AG04449 (cell line): ENCODE measurements around the gene CREB5.

ENCODE experiments used
- CTCF ChIA-PET: fragments of 350-600 bp; formaldehyde crosslinking; extraction: SDS; loops from one replicate; lab custom pipeline; 2021; ENCODE audit warnings: antibody characterized with exemption; lab: Yijun Ruan, JAX
- POLR2A ChIA-PET: fragments of 400-600, 350-600 bp; formaldehyde crosslinking; extraction: SDS; loops from one replicate; lab custom pipeline; 2020; ENCODE audit warnings: antibody characterized with exemption, inconsistent platforms; lab: Yijun Ruan, JAX
- DNase-seq: peaks from one replicate; pipeline ENCODE4 v3.0.0-alpha.2; 2010; ENCODE audit warnings: low read depth, low spot score
- H3K4me3 ChIP-seq: 2 replicates; pipeline ENCODE4 v1.5.1; 2011; ENCODE audit warnings: low read depth, mild to moderate bottlenecking, control low read depth, low read length
- TF ChIP-seq, protein P1 (sequence below): IDR thresholded peaks from one replicate; pipeline ENCODE4 v1.5.1; 2011; ENCODE audit warnings: mild to moderate bottlenecking, moderate library complexity, low read length, control low read depth, inconsistent platforms; ENCODE audit not compliant: insufficient read depth; ENCODE audit errors: missing control alignments

CREB5 gene

GRCh38 chr7:28598586-28598985 lies 186.3 kb downstream of the CREB5 start:
- CTCF ChIA-PET, result interaction anchor here (0.8 kb wide), 1 partner anchor 12 kb away, joined by 3 read pairs; no protein-coding TSS in a partner anchor
- POLR2A ChIA-PET, result no interaction called here
- DNase-seq, result no peak
- TF ChIP-seq, protein P1, sequence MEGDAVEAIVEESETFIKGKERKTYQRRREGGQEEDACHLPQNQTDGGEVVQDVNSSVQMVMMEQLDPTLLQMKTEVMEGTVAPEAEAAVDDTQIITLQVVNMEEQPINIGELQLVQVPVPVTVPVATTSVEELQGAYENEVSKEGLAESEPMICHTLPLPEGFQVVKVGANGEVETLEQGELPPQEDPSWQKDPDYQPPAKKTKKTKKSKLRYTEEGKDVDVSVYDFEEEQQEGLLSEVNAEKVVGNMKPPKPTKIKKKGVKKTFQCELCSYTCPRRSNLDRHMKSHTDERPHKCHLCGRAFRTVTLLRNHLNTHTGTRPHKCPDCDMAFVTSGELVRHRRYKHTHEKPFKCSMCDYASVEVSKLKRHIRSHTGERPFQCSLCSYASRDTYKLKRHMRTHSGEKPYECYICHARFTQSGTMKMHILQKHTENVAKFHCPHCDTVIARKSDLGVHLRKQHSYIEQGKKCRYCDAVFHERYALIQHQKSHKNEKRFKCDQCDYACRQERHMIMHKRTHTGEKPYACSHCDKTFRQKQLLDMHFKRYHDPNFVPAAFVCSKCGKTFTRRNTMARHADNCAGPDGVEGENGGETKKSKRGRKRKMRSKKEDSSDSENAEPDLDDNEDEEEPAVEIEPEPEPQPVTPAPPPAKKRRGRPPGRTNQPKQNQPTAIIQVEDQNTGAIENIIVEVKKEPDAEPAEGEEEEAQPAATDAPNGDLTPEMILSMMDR, result no peak
- no peak overlapping the region for H3K4me3 ChIP-seq

DNA sequence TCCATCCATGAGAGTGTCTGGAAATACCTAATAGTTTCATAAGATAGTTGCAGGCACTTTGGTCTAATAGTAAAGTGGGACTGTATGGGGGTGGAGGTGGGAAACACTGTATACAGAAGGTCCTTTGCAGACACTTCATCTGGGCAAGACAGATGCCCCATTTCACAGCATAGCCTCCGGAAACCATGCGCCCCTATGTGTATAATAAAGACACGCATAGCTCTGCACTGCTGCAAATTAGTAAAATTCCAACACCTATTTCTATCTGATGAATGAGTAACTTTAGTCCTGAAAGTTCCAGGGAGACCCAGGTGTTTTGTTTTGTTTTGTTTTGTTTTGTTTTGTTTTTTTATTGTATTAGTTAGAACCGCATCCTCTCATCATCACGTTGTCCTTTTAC lies 187.1 kb downstream of the CREB5 start:
- ChIA-PET POLR2A (no interaction called here), CTCF (no interaction called here)
- DNase-seq, result no peak
- H3K4me3 ChIP-seq, result no peak overlapping the region
- TF ChIP-seq, protein P1, result no peak

DNA sequence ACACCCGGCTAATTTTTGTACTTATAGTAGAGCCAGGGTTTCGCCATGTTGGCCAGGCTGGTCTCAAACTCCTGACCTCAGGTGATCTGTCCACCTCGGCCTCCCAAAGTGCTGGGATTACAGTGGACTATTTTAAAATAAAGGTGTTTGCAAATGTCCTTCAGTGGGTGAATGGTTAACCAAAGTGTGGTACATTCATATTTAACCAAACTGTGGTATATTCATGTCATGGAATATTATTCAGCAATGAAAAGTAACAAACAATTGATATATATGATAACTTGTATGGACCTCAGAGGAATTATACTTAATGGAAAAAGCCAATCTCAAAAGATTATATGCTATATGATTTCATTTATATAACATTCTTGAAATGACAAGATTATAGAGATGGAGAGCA lies 190.0 kb downstream of the CREB5 start:
- H3K4me3 ChIP-seq, result no peak overlapping the region
- CTCF ChIA-PET, result no interaction called here
- TF ChIP-seq, protein P1, result no peak
- POLR2A ChIA-PET, result no interaction called here
- no peak for DNase-seq

DNA sequence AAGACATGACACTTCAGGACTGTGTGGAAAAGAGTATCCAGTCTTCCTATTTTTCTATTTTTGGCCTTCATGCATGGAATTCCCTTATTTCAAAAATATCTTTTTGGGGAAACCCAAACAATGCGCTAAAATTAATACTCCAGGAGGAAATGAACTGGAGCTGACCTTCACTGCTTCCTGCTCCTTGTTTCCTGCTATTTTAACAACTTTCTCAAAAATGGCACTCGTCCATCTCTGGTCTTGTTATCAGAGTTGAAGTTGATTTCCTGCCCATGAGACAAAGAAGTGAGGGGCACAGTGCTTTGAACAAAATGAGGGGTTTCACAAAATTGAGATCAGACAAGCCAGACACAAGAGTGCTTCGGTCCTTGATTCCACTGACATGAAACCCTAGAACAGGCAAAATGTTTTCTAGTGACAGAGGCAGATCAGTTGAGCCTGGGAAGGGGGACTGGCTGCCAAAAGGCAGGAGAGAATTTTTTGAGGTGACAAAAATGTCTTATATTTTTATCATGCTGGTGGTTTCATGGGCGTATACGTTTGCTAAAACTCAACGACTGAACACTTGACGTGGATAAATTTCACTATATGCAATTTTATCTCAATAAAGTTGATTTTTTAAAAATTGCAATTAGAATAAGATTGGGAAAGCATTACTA lies 193.2 kb downstream of the CREB5 start:
- POLR2A ChIA-PET, result no interaction called here

DNA sequence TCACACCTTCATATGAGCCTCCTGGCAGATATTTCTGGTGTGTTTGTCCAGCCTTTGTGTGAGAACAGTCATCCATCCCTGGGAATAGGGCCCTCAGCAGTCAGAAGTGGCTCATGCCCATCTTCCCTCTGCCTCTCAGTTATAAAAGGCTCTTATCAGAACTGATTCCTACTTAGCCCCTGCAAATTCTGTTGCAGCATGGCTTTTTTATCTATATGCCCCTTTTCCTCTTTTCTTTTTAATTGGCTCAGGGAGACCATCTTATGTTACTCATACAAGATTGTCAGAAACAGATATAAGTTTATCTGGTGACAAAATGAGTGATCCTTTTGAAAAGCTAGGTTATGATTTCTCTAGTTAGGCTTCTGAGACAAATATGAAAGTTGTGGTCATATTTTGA lies 194.1 kb downstream of the CREB5 start:
- CTCF ChIA-PET, result interaction anchor here (0.5 kb wide), 1 partner anchor 20 kb away, joined by 3 read pairs; no protein-coding TSS in a partner anchor
- no peak overlapping the region for H3K4me3 ChIP-seq
- POLR2A ChIA-PET, result no interaction called here
- DNase-seq, result no peak
- TF ChIP-seq, protein P1, result no peak

More for the DNA sequence above, 193.2 kb downstream of the CREB5 start:
- TF ChIP-seq, protein P1, result no peak
- DNase-seq, result no peak
- no peak overlapping the region for H3K4me3 ChIP-seq
- CTCF ChIA-PET, result no interaction called here

DNA sequence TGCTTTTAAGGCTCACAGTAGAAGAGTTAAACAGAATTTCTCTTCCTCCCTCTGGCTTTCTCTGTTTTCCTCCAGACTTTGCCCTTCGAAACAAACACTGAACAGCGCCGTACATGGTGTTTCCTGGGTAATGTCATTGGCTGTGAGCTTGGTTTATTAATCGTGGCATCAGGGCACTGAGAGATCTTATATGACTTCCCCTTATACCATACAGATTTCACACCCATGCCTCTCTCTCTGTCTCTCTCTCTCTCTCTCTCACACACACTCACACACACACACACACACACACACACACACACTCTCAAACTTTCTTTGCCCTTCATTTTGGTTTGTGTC lies 195.5 kb downstream of the CREB5 start:
- POLR2A ChIA-PET, result no interaction called here
- DNase-seq, result no peak
- H3K4me3 ChIP-seq, result no peak overlapping the region
- TF ChIP-seq, protein P1, result no peak
- CTCF ChIA-PET, result interaction anchor here (1.2 kb wide), 1 partner anchor 308 kb away, joined by 3 read pairs; no protein-coding TSS in a partner anchor
